Sigmoid colon (tissue), 7 donors: ENCODE results near the gene CPXM2. TPM values are rescaled to one million over a fixed set of nuclear protein-coding genes. Genes with fewer than 3 reads are reported as not detected.

Experiments
- DNase-seq: peaks from one replicate; pipeline ENCODE4 v3.0.0-alpha.2; 2019
- H3K27ac ChIP-seq, 4 donors: fragments of 200-600 bp; sonication (generic); one replicate each; pipeline ENCODE4 v1.5.1; 2016 to 2019; ENCODE audit warnings: mild to moderate bottlenecking in 1 of 4
- H3K27me3 ChIP-seq, 3 donors: fragments of 200-600 bp; sonication (generic); one replicate each; pipeline ENCODE4 v1.5.1; 2019; ENCODE audit warnings: mild to moderate bottlenecking in 1 of 3
- H3K36me3 ChIP-seq, 4 donors: fragments of 200-600 bp; sonication (generic); one replicate each; pipeline ENCODE4 v1.5.1; 2016 to 2019
- H3K4me1 ChIP-seq, 4 donors: fragments of 200-600 bp; sonication (generic); one replicate each; pipeline ENCODE4 v1.5.1; 2017 to 2019
- H3K4me3 ChIP-seq, 4 donors: fragments of 200-600 bp; sonication (generic); one replicate each; pipeline ENCODE4 v1.5.1; 2017 to 2019; ENCODE audit warnings: mild to moderate bottlenecking in 2 of 4, moderate library complexity in 1 of 4
- H3K9me3 ChIP-seq, 4 donors: fragments of 200-600 bp in 3 of 4; sonication (generic) in 3 of 4; one replicate each; pipeline versions ENCODE4 v1.5.1 to v1.6.1; 2013 to 2019
- EP300 ChIP-seq, 4 donors: sonication (generic); formaldehyde crosslinking; IDR thresholded peaks; one replicate each; pipeline ENCODE4 v1.6.1; 2017; ENCODE audit warnings: antibody characterized with exemption in 4 of 4
- POLR2A ChIP-seq, 2 donors: fragments of 450-650 bp; IDR thresholded peaks; one replicate each; pipeline ENCODE4 v1.6.1; 2016; ENCODE audit warnings: antibody characterized with exemption in 2 of 2, mild to moderate bottlenecking in 2 of 2, moderate library complexity in 2 of 2
- POLR2AphosphoS5 ChIP-seq, 4 donors: sonication (generic); formaldehyde crosslinking; IDR thresholded peaks; one replicate each; pipeline ENCODE4 v1.6.1; 2017; ENCODE audit warnings: antibody characterized with exemption in 4 of 4
- WGBS, 2 donors: extraction: QIAGEN DNeasy Blood & Tissue Kit; methylation state at CpG; one replicate each; pipeline ENCODE4 v1.1.7; 2013; 5-methylcytosine and 5-hydroxymethylcytosine counted together
- intact Hi-C: fragments of 100-400 bp; cut with DNase I; formaldehyde crosslinking; loops from one replicate; pipeline ENCODE4 v1.15.1; 2023
- polyA plus RNA-seq, 3 donors: library from polyadenylated mRNA; stranded (reverse); fragments of 200-250 nt; gene quantifications; one replicate each; pipeline ENCODE4 v1.2.3, GENCODE V29; 2013
- total RNA-seq, 4 donors: library from RNA; depleted of rRNA; stranded (reverse); fragments of >200 nt; gene quantifications; one replicate each; pipeline ENCODE4 v1.1.0, GENCODE V29; 2016
- TF ChIP-seq, protein P1 (sequence below), 4 experiments: fragments of 450-650 bp in 3 of 4; fragments of 200-600 bp in 1 of 4; IDR thresholded peaks; one replicate each; pipeline ENCODE4 v1.5.1; 2016 to 2019; ENCODE audit warnings: antibody characterized with exemption in 4 of 4, mild to moderate bottlenecking in 3 of 4, moderate library complexity in 2 of 4
- donor health status: healthy with polysubstance abuse.
- donor health status: Bipolar disorder and iron deficiency.
- donor health status: healthy.

The CPXM2 gene
- total and polyA plus RNA-seq, 7 donors = 0.69 to 153 (median 48.5) TPM

GRCh38 chr10:123788981-123789380 lies 102.6 kb downstream of the CPXM2 start:
- TF ChIP-seq, protein P1, sequence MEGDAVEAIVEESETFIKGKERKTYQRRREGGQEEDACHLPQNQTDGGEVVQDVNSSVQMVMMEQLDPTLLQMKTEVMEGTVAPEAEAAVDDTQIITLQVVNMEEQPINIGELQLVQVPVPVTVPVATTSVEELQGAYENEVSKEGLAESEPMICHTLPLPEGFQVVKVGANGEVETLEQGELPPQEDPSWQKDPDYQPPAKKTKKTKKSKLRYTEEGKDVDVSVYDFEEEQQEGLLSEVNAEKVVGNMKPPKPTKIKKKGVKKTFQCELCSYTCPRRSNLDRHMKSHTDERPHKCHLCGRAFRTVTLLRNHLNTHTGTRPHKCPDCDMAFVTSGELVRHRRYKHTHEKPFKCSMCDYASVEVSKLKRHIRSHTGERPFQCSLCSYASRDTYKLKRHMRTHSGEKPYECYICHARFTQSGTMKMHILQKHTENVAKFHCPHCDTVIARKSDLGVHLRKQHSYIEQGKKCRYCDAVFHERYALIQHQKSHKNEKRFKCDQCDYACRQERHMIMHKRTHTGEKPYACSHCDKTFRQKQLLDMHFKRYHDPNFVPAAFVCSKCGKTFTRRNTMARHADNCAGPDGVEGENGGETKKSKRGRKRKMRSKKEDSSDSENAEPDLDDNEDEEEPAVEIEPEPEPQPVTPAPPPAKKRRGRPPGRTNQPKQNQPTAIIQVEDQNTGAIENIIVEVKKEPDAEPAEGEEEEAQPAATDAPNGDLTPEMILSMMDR (IDR thresholded peaks at IDR 0.05) = no peak
- TF ChIP-seq POLR2AphosphoS5 (IDR thresholded peaks at IDR 0.05) (no peak), EP300 (IDR thresholded peaks at IDR 0.05) (no peak), POLR2A (IDR thresholded peaks at IDR 0.05) (no peak)
- 85 to 90% methylated on average over 5 of the region's 5 CpGs for WGBS, 2 donors
- H3K36me3 ChIP-seq = peaks cover 0 to 47% (median 13%) of the 10 kb centered on the region in 4 donors
- no peaks in the 10 kb centered on the region for H3K9me3 ChIP-seq
- H3K4me3 ChIP-seq = no peak overlapping the region
- DNase-seq = no peak
- no peaks in the 10 kb centered on the region for H3K27me3 ChIP-seq
- intact Hi-C loops = no loop called here
- H3K27ac ChIP-seq = no peak overlapping the region
- H3K4me1 ChIP-seq = peaks cover 0 to 14% (median under 1%) of the 10 kb centered on the region in 4 donors

GRCh38 chr10:123787566-123787965 lies 104.0 kb downstream of the CPXM2 start:
- peaks cover 0 to 29% (median 13%) of the 10 kb centered on the region in 4 donors for H3K4me1 ChIP-seq
- intact Hi-C loops = no loop called here
- H3K36me3 ChIP-seq = peaks cover 0 to 39% (median 11%) of the 10 kb centered on the region in 4 donors
- TF ChIP-seq, protein P1 (IDR thresholded peaks at IDR 0.05) = no peak
- TF ChIP-seq POLR2A (IDR thresholded peaks at IDR 0.05) = no peak
- no peaks in the 10 kb centered on the region for H3K9me3 ChIP-seq
- DNase-seq = no peak
- 86 to 90% methylated on average over 5 of the region's 5 CpGs for WGBS, 2 donors
- H3K4me3 ChIP-seq = no peak overlapping the region
- no peak overlapping the region for H3K27ac ChIP-seq
- no peaks in the 10 kb centered on the region for H3K27me3 ChIP-seq

DNA sequence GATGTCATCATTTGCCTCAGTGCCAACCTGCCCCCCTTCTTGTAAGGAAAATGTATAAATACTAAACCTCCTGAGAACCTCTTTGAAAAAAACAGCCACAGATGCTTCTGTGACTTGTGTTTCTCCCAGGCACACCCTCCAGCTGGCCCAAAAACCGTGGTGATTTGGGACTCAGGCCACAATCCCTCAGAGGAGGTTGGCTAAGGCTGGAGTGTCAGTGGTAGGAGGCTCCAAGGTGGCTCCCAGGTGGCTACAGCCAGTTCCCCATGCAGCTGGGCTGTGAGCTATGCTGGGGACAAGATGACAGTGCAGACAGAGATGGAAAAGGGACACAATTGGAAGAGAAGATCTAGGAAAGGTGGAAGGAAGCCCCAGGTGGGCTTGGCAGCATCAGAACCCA lies 104.7 kb downstream of the CPXM2 start:
- Histone ChIP-seq H3K4me1 (peaks cover 0 to 33% (median 19%) of the 10 kb centered on the region in 4 donors), H3K27ac (peak overlapping the region in 1 of 4 donors; percentile 18), H3K9me3 (no peaks in the 10 kb centered on the region), H3K27me3 (no peaks in the 10 kb centered on the region), H3K4me3 (no peak overlapping the region), H3K36me3 (peaks cover 0 to 34% (median 8%) of the 10 kb centered on the region in 4 donors)
- intact Hi-C loops = no loop called here
- TF ChIP-seq EP300 (IDR thresholded peaks at IDR 0.05) (no peak), POLR2AphosphoS5 (IDR thresholded peaks at IDR 0.05) (no peak)
- WGBS, 2 donors = 26 to 48% methylated on average over 1 of the region's 1 CpG
- DNase-seq = no peak

- intact Hi-C loops = no loop called here
- Histone ChIP-seq H3K27ac (no peak overlapping the region), H3K9me3 (no peaks in the 10 kb centered on the region), H3K36me3 (peaks cover 0 to 28% (median 4%) of the 10 kb centered on the region in 4 donors), H3K27me3 (no peaks in the 10 kb centered on the region), H3K4me1 (peaks cover 0 to 38% (median 25%) of the 10 kb centered on the region in 4 donors), H3K4me3 (no peak overlapping the region)
- WGBS, 2 donors = 90 to 94% methylated on average over 7 of the region's 7 CpGs
- no peak for DNase-seq
- TF ChIP-seq POLR2A (IDR thresholded peaks at IDR 0.05) = no peak
- no peak for TF ChIP-seq POLR2AphosphoS5 (IDR thresholded peaks at IDR 0.05)
- TF ChIP-seq, protein P1 (IDR thresholded peaks at IDR 0.05) = no peak
- TF ChIP-seq EP300 (IDR thresholded peaks at IDR 0.05) = no peak
Measured at GRCh38 chr10:123786306-123786705, 105.3 kb downstream of the CPXM2 start.

- Histone ChIP-seq H3K27ac (peak overlapping the region in 1 of 4 donors; percentile 55), H3K27me3 (no peaks in the 10 kb centered on the region)
- 63 to 80% methylated on average over 7 of the region's 7 CpGs for WGBS, 2 donors
Measured at GRCh38 chr10:123784646-123785045, 107.0 kb downstream of the CPXM2 start.

More at GRCh38 chr10:123784646-123785045, 107.0 kb downstream of the CPXM2 start:
- Histone ChIP-seq H3K9me3 (no peaks in the 10 kb centered on the region), H3K4me3 (no peak overlapping the region), H3K36me3 (peaks cover 0 to 13% (median 0%) of the 10 kb centered on the region in 4 donors), H3K4me1 (peaks cover 0 to 49% (median 37%) of the 10 kb centered on the region in 4 donors)
- TF ChIP-seq, protein P1 (IDR thresholded peaks at IDR 0.05) = no peak
- TF ChIP-seq POLR2A (IDR thresholded peaks at IDR 0.05) (no peak), EP300 (IDR thresholded peaks at IDR 0.05) (no peak), POLR2AphosphoS5 (IDR thresholded peaks at IDR 0.05) (no peak)
- DNase-seq = no peak
- intact Hi-C loops = no loop called here
